NT2/D1 (cell line): ENCODE measurements around the gene SLC19A1.

Source experiments
- DNase-seq: peaks from one replicate; pipeline ENCODE4 v3.0.0-alpha.2; 2011; ENCODE audit warnings: low read depth, low spot score
- H3K27me3 ChIP-seq: 2 replicates; pipeline ENCODE4 v1.6.0; 2011; ENCODE audit warnings: mild to moderate bottlenecking; ENCODE audit not compliant: insufficient read length, insufficient read depth
- H3K36me3 ChIP-seq: 2 replicates; pipeline ENCODE4 v1.6.1; 2011; ENCODE audit warnings: mild to moderate bottlenecking, low read length, mixed read lengths; ENCODE audit not compliant: insufficient read depth, insufficient read length
- H3K4me1 ChIP-seq: 2 replicates; pipeline ENCODE4 v1.5.1; 2011; ENCODE audit not compliant: insufficient read depth, insufficient read length
- H3K4me3 ChIP-seq: 2 replicates; pipeline ENCODE4 v1.5.1; 2011; ENCODE audit warnings: low read depth; ENCODE audit not compliant: insufficient read length
- H3K9ac ChIP-seq: 2 replicates; pipeline ENCODE4 v1.6.0; 2011; ENCODE audit warnings: low read depth; ENCODE audit not compliant: insufficient read length
- H3K9me3 ChIP-seq: 2 replicates; pipeline ENCODE4 v1.5.1; 2011; ENCODE audit warnings: mild to moderate bottlenecking, low read length; ENCODE audit not compliant: insufficient read depth
- SUZ12 ChIP-seq: IDR thresholded peaks from 2 replicates; pipeline ENCODE4 v1.6.1; 2011; ENCODE audit not compliant: insufficient read length, insufficient read depth; ENCODE audit errors: extremely low read depth
- YY1 ChIP-seq: IDR thresholded peaks from 2 replicates; pipeline ENCODE4 v1.6.1; 2011; ENCODE audit not compliant: insufficient read length, insufficient read depth
- ZNF274 ChIP-seq: IDR thresholded peaks from 2 replicates; pipeline ENCODE4 v1.6.1; 2011; ENCODE audit warnings: mild to moderate bottlenecking, low read depth, low read length

SLC19A1 gene

DNA sequence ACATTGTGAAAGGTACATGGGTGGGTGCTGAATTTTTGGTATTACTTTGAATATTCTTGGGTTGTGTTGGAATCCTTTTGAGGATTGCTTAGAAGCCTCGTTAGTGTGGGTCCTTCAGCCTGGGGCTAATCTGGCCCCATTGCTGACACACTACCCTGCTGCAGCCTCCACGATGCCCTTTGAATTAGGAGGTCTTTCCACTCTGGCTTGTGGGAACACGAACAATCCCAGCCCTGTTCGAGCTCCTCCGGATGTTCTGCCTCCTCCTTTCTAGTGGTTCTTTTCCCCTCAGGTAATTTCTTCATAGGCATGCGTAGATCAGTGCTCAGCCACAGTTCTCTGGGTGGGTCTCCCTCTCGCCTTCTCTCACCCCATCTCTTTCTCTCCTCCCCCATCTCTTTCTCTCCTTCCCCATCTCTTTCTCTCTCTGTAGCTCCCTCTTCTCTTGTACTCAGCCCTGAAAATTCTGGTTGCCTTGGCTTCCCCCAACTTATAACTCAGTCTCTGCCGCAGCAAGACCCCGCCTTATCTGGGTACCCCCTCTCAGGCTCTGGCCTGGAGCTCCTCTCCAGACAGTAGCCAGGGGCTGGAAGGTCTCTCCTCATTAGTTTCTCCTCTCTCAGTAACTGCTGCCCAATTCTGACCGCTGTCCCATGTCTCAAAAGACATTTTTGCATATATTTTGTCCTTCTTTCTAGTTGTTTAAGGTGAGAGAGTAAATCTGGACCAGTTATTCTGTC is 46.0 kb upstream of the SLC19A1 start:
- H3K36me3 ChIP-seq, result no peaks in the 10 kb centered on the region
- H3K4me1 ChIP-seq, result no peaks in the 10 kb centered on the region
- DNase-seq, result no peak
- H3K9me3 ChIP-seq, result peaks cover 64% of the 10 kb centered on the region
- no peak for TF ChIP-seq SUZ12
- no peak for TF ChIP-seq ZNF274
- H3K4me3 ChIP-seq, result no peak overlapping the region
- H3K27me3 ChIP-seq, result peaks cover 22% of the 10 kb centered on the region
- H3K9ac ChIP-seq, result no peak overlapping the region

DNA sequence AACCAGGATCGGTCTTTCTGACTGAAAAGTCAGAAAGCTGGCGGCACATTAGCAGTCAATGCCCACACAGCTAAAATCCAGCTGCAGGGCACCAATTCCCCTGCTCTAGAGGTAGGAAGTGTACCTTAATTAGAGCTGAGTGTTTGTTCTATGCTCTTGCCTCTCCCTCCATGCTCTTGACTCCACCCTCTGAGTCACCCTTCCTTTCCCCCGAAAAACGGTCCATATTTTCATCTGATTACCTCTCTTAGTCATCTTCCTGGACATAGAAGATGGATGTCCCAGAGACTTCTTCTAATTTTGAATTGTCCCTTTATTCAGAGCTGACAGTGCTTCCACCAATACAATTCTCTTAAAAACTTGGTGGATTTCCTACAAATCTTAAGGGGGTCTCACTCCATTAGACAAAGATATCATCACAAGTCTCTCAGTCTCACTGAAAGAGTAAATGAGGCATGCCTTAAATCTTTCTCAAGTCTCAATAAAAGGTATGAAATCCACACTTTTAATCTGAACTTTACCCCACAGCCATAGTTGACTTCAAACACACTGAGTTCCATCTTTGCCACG is 44.1 kb upstream of the SLC19A1 start:
- Histone ChIP-seq H3K4me1 (no peaks in the 10 kb centered on the region), H3K27me3 (peaks cover 20% of the 10 kb centered on the region), H3K9ac (no peak overlapping the region), H3K36me3 (no peaks in the 10 kb centered on the region), H3K4me3 (no peak overlapping the region), H3K9me3 (peaks cover 78% of the 10 kb centered on the region)
- no peak for DNase-seq
- TF ChIP-seq YY1 (no peak), SUZ12 (no peak), ZNF274 (no peak)

DNA sequence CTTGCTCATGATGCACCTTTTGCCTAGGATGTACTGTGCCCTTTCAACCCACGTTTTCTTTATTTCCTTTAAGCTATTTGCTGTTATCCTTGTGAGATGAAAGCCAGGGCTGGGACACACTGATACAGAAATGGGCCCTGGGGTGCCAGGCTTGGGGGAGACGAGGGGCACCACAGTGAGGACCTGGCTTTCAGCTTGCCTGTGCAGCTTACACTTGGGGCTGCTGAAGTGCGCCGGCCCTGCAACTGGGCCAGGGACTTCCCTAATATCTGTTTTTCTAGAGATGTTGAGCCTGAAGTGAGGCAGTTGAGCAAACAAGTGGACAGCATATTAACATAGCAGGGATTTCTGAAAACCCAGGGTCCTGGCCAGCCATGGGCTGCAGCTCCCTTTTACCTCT is 42.5 kb upstream of the SLC19A1 start:
- Histone ChIP-seq H3K36me3 (no peaks in the 10 kb centered on the region), H3K4me3 (no peak overlapping the region), H3K9me3 (peaks cover 78% of the 10 kb centered on the region), H3K9ac (no peak overlapping the region), H3K27me3 (peaks cover 23% of the 10 kb centered on the region), H3K4me1 (peaks cover 7% of the 10 kb centered on the region)
- DNase-seq, result no peak
- TF ChIP-seq SUZ12, result no peak
- no peak for TF ChIP-seq ZNF274
- no peak for TF ChIP-seq YY1

DNA sequence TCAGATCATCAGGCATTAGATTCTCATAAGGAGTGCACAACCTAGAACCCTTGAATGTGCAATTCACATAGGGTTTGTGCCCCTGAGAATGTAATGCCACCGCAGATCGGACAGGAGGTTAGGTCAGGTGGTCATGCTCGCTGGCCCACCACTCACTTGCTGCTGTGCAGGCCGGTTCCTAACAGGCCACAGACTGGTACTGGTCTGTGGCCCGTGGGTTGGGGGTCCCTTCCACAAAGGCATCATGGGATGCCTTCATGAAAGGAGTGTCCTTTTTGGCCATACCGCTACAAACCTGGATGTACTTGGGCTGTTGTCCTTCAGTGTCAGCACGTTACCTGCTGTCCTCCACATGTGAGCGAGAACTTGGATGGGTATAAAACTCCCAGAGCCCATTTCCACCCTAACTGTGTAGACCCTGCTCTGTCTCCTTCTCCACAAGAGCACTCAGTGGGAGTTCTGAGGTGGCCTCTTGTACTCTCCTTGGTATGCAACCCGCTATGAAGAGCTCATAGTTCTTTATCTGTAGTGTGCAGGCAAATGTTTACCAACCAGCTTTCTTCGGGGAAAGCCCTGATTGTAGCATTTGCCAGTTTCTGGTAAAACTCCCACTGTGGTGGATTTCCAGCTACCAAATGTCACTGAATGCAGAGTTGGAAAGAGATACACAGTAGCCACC is 41.7 kb upstream of the SLC19A1 start:
- DNase-seq, result no peak
- Histone ChIP-seq H3K9me3 (peaks cover 69% of the 10 kb centered on the region), H3K36me3 (no peaks in the 10 kb centered on the region), H3K4me1 (peaks cover 7% of the 10 kb centered on the region), H3K9ac (no peak overlapping the region), H3K4me3 (no peak overlapping the region), H3K27me3 (peaks cover 14% of the 10 kb centered on the region)
- TF ChIP-seq SUZ12, result no peak
- no peak for TF ChIP-seq YY1
- no peak for TF ChIP-seq ZNF274

DNA sequence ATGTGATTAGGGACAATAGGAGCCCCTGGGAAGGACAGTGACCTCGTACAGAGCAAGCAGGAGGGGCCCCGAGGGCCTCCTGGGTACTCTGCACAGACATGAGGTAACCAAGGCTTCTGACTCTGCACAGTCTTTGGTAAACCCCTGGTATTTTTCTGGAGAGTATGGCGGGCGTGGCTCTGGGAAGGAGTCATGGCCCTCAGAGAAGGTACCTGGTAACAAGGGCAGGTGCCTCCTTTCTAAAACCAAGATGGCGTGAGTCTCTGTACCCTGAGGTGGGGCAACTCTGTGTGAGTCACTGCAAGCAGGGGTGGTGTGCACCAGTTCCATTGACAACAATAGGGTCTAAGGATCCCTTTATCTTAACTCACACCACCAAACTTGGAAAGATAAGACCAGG is 39.9 kb upstream of the SLC19A1 start:
- peaks cover 51% of the 10 kb centered on the region for H3K9me3 ChIP-seq
- no peak overlapping the region for H3K9ac ChIP-seq
- DNase-seq, result no peak
- no peaks in the 10 kb centered on the region for H3K36me3 ChIP-seq
- no peak overlapping the region for H3K4me3 ChIP-seq
- TF ChIP-seq ZNF274 (no peak), YY1 (no peak), SUZ12 (no peak)
- peaks cover 7% of the 10 kb centered on the region for H3K4me1 ChIP-seq
- H3K27me3 ChIP-seq, result peaks cover 14% of the 10 kb centered on the region

DNA sequence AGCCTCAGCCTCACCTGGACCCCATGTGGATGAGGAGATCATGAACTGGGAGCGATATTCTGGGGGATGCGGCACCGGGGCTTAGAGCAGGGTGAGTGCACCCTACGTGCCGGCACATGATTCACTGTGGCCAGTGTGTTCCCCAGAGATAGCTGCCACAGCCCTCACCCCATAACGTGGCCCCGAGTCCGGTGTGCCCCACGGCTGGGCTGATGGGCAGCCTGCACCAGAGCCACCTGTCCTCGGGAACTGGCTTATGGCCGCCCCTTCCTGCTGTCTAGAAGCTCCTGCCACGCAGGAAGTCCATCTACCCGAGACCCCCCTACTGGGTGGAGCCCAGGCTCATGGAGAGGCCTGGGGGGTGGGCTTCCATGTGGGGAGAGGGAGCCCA is 39.1 kb upstream of the SLC19A1 start:
- Histone ChIP-seq H3K4me3 (no peak overlapping the region), H3K9ac (no peak overlapping the region), H3K27me3 (peaks cover 20% of the 10 kb centered on the region), H3K9me3 (peaks cover 43% of the 10 kb centered on the region), H3K4me1 (peaks cover 7% of the 10 kb centered on the region), H3K36me3 (no peaks in the 10 kb centered on the region)
- no peak for DNase-seq
- no peak for TF ChIP-seq YY1
- no peak for TF ChIP-seq SUZ12
- TF ChIP-seq ZNF274, result no peak

DNA sequence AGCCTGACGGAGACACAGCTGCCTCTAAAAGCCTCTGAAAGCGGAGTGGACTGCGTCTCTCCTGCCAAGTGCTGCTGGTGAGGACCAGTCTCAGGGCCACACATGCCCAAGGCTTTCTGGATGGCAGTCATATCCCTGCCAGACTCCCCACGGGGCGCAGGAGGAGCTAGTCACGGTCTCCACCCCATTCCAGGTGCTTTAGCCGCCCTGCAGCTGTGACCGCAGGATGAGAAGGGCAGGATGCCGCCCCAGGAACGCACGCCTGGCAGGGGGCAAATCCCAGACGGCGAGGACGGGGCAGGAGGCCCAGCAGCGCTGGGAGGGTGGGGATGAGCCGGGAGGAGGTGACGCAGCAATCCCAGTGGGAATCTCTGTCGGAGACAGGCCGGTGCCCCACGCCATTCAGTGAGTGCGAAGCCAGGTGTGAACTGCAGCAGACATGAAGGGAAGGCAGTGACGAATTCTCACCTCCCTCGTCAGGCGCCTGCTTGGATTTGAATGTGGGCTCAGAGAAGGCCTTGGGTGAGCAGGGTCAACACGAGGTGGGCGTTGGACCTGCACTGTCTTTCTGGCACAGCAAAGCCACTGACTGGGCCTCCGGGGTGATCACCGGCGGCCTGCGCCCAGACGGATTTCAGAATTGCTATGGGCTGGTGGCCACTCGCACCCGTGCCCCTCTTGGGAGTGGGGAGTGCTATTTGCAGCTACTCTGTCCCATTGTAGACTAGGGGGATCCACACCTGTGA is 38.5 kb upstream of the SLC19A1 start:
- no peak overlapping the region for H3K4me3 ChIP-seq
- no peaks in the 10 kb centered on the region for H3K36me3 ChIP-seq
- H3K27me3 ChIP-seq, result peaks cover 20% of the 10 kb centered on the region
- H3K4me1 ChIP-seq, result peaks cover 7% of the 10 kb centered on the region
- TF ChIP-seq SUZ12, result no peak
- no peak for TF ChIP-seq ZNF274
- TF ChIP-seq YY1, result no peak
- DNase-seq, result no peak
- H3K9me3 ChIP-seq, result peaks cover 37% of the 10 kb centered on the region
- H3K9ac ChIP-seq, result no peak overlapping the region
